NT2/D1 (cell line): Measurements from ENCODE around the gene KIAA0319L.

Experiments used
- SUZ12 ChIP-seq: IDR thresholded peaks from 2 replicates; pipeline ENCODE4 v1.6.1; 2011; ENCODE audit not compliant: insufficient read length, insufficient read depth; ENCODE audit errors: extremely low read depth
- YY1 ChIP-seq: IDR thresholded peaks from 2 replicates; pipeline ENCODE4 v1.6.1; 2011; ENCODE audit not compliant: insufficient read length, insufficient read depth
- ZNF274 ChIP-seq: IDR thresholded peaks from 2 replicates; pipeline ENCODE4 v1.6.1; 2011; ENCODE audit warnings: mild to moderate bottlenecking, low read depth, low read length

DNA sequence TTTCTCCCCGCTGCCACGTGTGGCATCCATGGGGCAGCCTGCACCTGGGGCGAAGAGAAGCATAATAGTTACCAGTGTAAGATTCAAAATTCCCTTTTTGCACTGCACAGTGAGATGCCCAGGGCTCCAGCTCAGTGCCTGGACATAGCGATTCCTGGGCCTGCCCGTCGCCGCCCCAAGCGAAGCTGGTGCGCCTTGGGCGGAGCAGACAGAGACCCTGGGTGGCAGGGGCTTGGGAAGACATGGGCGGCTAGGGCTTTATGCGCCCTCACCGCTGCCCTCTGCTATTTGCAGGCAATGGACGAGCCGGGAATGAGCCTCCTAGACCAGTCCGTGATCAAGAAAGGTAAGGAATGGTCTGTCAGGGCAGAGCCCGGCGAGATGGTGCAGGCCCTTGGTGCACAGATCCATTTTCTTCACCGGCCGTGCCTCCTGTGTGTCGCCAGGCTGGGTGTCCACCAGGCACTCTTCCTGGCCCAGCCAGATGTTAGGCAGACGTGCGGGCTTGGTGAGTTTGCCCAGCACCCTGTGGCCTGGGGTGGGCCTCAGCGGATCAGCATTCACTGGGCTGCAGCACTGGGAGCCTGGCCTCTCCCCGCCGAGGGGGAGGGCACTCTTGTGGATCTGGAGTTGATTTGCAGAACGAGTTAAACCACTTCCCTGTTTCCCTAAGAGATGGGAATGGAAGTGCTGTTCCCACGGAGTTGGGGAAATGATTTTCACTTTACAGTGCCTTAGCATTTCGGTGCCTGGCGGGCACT, 17.6 kb upstream of the KIAA0319L start:
- no peak for TF ChIP-seq ZNF274
- no peak for TF ChIP-seq SUZ12
- TF ChIP-seq YY1: no peak
